ENCODE data around the gene TCF19. TPM values are rescaled to one million over a fixed set of nuclear protein-coding genes. Genes with fewer than 3 reads are reported as not detected.

The TCF19 gene
- total RNA-seq, 3 donors from 2014 or later = 2.3 to 8.5 (median 6.1) TPM

DNA sequence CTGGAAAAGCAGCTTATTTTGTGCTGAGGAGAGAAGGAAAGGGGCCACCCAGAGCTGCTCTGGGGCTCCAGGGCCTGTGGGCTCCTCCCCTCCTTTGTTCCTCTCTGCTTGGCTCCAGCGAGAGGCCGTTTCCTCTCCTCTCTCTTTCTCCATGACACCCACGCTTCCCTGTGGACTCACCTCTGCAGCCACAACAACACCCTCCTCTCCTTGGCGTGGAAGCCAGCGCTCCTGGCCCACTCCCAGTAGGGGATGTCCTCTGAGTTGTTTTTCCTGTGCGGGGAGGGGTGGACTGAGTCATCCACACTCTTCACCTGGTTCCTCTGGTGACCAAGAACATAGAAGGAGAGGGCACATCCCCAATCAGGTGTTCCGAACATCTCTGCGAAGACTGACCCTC is 33.2 kb upstream of the TCF19 start:
- H3K27me3 ChIP-seq = no peaks in the 10 kb centered on the region
- no peak overlapping the region for H3K4me3 ChIP-seq
- intact Hi-C loops (cut with DNase I; ENCODE audit: low total_unique reads) = loop anchor here (10.0 kb wide), 1 partner anchor 250 kb away; no protein-coding TSS in a partner anchor
- DNase-seq (ENCODE audit: low spot score in 2 of 2) = peak; percentile 90 to 95
- peak in 2 of 3 donors; percentile 46 to 61 for TF ChIP-seq POLR2AphosphoS5 (IDR thresholded peaks at IDR 0.05)
- TF ChIP-seq, protein P1, sequence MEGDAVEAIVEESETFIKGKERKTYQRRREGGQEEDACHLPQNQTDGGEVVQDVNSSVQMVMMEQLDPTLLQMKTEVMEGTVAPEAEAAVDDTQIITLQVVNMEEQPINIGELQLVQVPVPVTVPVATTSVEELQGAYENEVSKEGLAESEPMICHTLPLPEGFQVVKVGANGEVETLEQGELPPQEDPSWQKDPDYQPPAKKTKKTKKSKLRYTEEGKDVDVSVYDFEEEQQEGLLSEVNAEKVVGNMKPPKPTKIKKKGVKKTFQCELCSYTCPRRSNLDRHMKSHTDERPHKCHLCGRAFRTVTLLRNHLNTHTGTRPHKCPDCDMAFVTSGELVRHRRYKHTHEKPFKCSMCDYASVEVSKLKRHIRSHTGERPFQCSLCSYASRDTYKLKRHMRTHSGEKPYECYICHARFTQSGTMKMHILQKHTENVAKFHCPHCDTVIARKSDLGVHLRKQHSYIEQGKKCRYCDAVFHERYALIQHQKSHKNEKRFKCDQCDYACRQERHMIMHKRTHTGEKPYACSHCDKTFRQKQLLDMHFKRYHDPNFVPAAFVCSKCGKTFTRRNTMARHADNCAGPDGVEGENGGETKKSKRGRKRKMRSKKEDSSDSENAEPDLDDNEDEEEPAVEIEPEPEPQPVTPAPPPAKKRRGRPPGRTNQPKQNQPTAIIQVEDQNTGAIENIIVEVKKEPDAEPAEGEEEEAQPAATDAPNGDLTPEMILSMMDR (IDR thresholded peaks at IDR 0.05) = no peak
- H3K4me1 ChIP-seq = peaks cover 7 to 8% of the 10 kb centered on the region in 2 donors
- H3K27ac ChIP-seq = peak overlapping the region; percentile 80 to 88
- H3K36me3 ChIP-seq = no peaks in the 10 kb centered on the region
- no peaks in the 10 kb centered on the region for H3K9me3 ChIP-seq

DNA sequence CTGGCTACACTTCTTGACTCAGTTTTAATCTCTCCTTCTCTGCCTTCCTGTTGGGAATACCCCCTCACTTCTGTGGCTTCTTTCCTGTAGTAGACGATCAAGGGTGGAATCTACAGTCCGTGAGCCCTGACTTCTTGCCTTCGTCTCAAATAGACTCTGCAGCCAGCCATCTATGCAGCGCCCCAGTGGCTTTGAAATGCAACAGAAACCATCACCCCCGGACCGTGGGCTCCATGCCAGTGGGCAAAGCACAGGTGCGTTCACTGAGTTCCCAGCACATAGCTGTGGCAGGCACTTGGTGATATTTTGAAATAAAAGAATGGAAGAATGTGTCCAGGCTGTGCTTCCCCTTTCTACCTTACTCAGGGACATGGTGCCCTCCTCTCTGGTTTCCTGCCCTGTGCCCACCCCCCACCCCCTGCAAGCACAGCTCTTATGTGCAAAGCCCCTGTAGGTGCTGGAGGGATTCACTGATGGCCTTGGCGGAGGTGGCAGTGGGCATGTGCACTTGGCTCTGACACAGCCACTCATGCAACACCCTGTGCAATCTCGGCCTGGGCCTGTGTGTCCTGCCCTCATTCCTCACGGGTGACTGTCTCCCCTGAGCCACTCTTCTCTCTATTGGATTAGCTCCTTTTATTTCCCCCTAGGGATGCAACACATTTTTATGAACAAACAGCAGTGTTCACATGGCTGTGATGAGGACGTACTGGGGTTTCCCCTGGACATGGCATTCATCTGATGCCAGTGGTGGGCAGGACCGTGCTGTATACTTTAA is 32.6 kb upstream of the TCF19 start:
- Histone ChIP-seq H3K27ac (peak overlapping the region; percentile 80 to 88), H3K4me3 (no peak overlapping the region), H3K36me3 (no peaks in the 10 kb centered on the region), H3K9me3 (no peaks in the 10 kb centered on the region), H3K27me3 (no peaks in the 10 kb centered on the region), H3K4me1 (peaks cover 1 to 8% of the 10 kb centered on the region in 2 donors)
- peak in 1 of 2 donors; percentile 52 for DNase-seq (ENCODE audit: low spot score in 2 of 2)
- TF ChIP-seq POLR2AphosphoS5 (IDR thresholded peaks at IDR 0.05) = no peak
- TF ChIP-seq, protein P1 (IDR thresholded peaks at IDR 0.05) = no peak
- no peak for TF ChIP-seq POLR2A (IDR thresholded peaks at IDR 0.05)
- intact Hi-C loops (cut with DNase I; ENCODE audit: low total_unique reads) = loop anchor here (10.0 kb wide), 1 partner anchor 249 kb away; no protein-coding TSS in a partner anchor

DNA sequence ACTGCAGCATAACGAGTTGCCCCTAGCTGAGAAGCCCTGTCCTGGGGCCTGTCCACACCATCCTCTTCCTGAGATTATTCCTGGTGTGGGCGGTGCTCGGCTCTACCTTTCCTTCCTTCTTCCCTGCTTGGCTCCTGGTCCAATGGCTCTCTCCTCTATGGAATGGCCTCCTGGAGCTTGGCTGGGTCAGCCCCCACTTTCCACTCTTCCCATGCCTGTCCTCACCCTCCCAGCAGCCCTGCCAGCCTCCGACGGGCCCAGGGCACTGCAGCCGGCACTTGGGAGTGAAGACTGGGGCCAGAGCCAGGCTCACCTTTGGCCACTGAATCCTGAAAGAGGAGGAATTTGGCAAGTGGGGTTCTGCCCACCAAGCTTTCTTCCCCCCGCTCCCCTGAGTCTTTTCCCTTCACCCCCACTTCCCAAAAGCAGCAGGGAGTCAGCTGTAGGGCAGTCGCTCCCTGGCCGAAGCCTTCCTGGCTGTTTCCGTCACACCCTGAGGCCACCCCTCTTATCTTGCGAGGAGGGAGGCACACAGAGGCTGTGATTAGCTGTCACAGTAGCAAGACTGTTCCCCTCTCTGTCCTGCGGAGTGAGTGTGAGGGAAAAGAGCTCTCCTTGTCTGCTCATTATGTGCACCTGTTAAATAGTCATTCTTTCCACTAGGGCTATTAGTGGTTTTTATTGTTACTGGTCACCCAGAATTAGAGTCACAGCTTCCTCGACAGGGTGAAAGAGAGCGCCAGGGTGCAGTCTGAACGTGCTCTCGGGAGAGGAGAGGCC is 31.8 kb upstream of the TCF19 start:
- Histone ChIP-seq H3K4me3 (no peak overlapping the region), H3K4me1 (peaks cover 0 to 8% of the 10 kb centered on the region in 2 donors), H3K27me3 (no peaks in the 10 kb centered on the region), H3K27ac (peak overlapping the region; percentile 80 to 88), H3K9me3 (no peaks in the 10 kb centered on the region), H3K36me3 (no peaks in the 10 kb centered on the region)
- intact Hi-C loops (cut with DNase I; ENCODE audit: low total_unique reads) = loop anchor here (10.0 kb wide), 1 partner anchor 248 kb away; no protein-coding TSS in a partner anchor
- no peak for DNase-seq (ENCODE audit: low spot score in 2 of 2)
- TF ChIP-seq POLR2AphosphoS5 (IDR thresholded peaks at IDR 0.05) (no peak), POLR2A (IDR thresholded peaks at IDR 0.05) (no peak)
- TF ChIP-seq, protein P1 (IDR thresholded peaks at IDR 0.05) = no peak

DNA sequence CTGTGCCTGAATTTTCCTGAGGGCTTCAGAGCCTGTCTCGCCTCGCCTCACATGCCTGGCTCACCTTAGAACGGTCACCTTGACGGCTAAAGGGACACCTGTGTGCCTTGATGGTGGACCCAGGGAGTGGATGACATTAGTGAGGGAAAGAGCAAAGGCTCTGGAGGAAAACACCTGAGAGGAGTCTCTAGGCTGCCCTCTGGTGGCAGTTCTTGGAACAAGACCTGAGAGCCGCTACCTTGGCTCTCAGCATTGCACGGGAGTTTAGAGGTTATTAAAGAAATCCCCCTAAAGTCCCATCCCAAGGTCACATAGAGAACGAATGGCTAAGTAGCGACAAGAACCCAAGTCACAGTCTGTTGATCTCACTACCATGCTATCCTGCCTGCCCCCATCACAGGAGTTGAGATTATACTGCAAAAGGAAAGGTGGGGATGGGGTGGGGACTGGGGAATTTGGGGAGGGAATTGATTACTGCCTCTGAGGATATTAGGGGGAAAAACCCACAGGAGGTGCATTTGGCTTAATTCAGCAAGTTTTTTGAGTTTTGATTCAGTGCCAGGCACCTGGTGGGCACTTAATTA is 30.2 kb upstream of the TCF19 start:
- no peaks in the 10 kb centered on the region for H3K36me3 ChIP-seq
- no peak overlapping the region for H3K27ac ChIP-seq
- DNase-seq (ENCODE audit: low spot score in 2 of 2) = peak in 1 of 2 donors; percentile 70
- H3K4me3 ChIP-seq = no peak overlapping the region
- H3K9me3 ChIP-seq = no peaks in the 10 kb centered on the region
- no peaks in the 10 kb centered on the region for H3K27me3 ChIP-seq
- TF ChIP-seq, protein P1 (IDR thresholded peaks at IDR 0.05) = peak; percentile 64 to 76 (median 66)
- no peak for TF ChIP-seq POLR2A (IDR thresholded peaks at IDR 0.05)
- intact Hi-C loops (cut with DNase I; ENCODE audit: low total_unique reads) = loop anchor here (10.0 kb wide), 1 partner anchor 247 kb away; no protein-coding TSS in a partner anchor
- H3K4me1 ChIP-seq = peaks cover 0 to 6% of the 10 kb centered on the region in 2 donors
